Neural cell (in vitro differentiated cells): ENCODE measurements around the gene HNF1B. TPM values are rescaled to one million over a fixed set of nuclear protein-coding genes. Genes with fewer than 3 reads are reported as not detected.
"Not testable (repeated sequence)": the region's sequence is repeated elsewhere in the genome, so short reads cannot be mapped to it uniquely, and the experiment has no call there.

Source experiments
- H2AFZ ChIP-seq: fragments of 200-600, 300-800 bp; sonication (generic), shearing (Covaris generic); 2 replicates; pipeline ENCODE4 v1.6.0; 2014; ENCODE audit warnings: low read depth, mild to moderate bottlenecking, antibody characterized with exemption, low read length, moderate library complexity
- H3F3A ChIP-seq: fragments of 200-600 bp; shearing (Covaris generic); 2 replicates; pipeline ENCODE4 v1.6.1; 2016; ENCODE audit warnings: mild to moderate bottlenecking, moderate library complexity, mixed read lengths, antibody characterized with exemption, low read length; ENCODE audit not compliant: insufficient read depth, poor library complexity, severe bottlenecking
- H3K27ac ChIP-seq: fragments of 200-600, 300-800 bp; sonication (generic), shearing (Covaris generic); 2 replicates; pipeline ENCODE4 v1.5.1; 2014; ENCODE audit warnings: mild to moderate bottlenecking, low read length, moderate library complexity
- H3K27me3 ChIP-seq: fragments of 300-800, 200-600 bp; sonication (generic), shearing (Covaris generic); 2 replicates; pipeline ENCODE4 v1.6.0; 2014; ENCODE audit warnings: mild to moderate bottlenecking, low read depth, low read length, moderate library complexity; ENCODE audit not compliant: insufficient read depth
- H3K36me3 ChIP-seq: fragments of 300-800, 200-600 bp; sonication (generic), shearing (Covaris generic); 2 replicates; pipeline ENCODE4 v1.5.1; 2014; ENCODE audit warnings: mild to moderate bottlenecking, antibody characterized with exemption, low read length, moderate library complexity; ENCODE audit not compliant: insufficient read depth
- H3K4me2 ChIP-seq: fragments of 300-800, 200-600 bp; sonication (generic), shearing (Covaris generic); 2 replicates; pipeline ENCODE4 v1.6.0; 2014; ENCODE audit warnings: mild to moderate bottlenecking, low read length
- H3K4me3 ChIP-seq: fragments of 300-800, 200-600 bp; sonication (generic), shearing (Covaris generic); 2 replicates; pipeline ENCODE4 v1.5.1; 2014; ENCODE audit warnings: mild to moderate bottlenecking, low read length, moderate library complexity
- H3K79me2 ChIP-seq: fragments of 200-600 bp; shearing (Covaris generic); replicated peaks from 2 replicates; pipeline ENCODE4 v1.6.0; 2014; ENCODE audit warnings: mild to moderate bottlenecking, low read length, moderate library complexity; ENCODE audit not compliant: insufficient read depth
- H3K9ac ChIP-seq: fragments of 300-800, 200-600 bp; sonication (generic), shearing (Covaris generic); 2 replicates; pipeline ENCODE4 v1.6.1; 2016; ENCODE audit warnings: mild to moderate bottlenecking, low read length, mixed read lengths
- H3K9me2 ChIP-seq: fragments of 200-600 bp; shearing (Covaris generic); 2 replicates; pipeline ENCODE4 v1.6.1; 2016; ENCODE audit warnings: mild to moderate bottlenecking, low read length, mixed read lengths; ENCODE audit not compliant: insufficient read depth
- H3K9me3 ChIP-seq: fragments of 200-600, 300-800 bp; sonication (generic), shearing (Covaris generic); 2 replicates; pipeline ENCODE4 v1.6.1; 2016; ENCODE audit warnings: mild to moderate bottlenecking, mixed run types, low read length, moderate library complexity, mixed read lengths
- H4K20me1 ChIP-seq: fragments of 200-600 bp; shearing (Covaris generic); 2 replicates; pipeline ENCODE4 v1.6.1; 2016; ENCODE audit warnings: mild to moderate bottlenecking, mixed run types; ENCODE audit not compliant: insufficient read depth
- EP300 ChIP-seq: fragments of 450-650 bp; conservative IDR thresholded peaks from 2 replicates; pipeline ENCODE4 v1.6.1; 2014; ENCODE audit warnings: antibody characterized with exemption, mild to moderate bottlenecking, moderate library complexity; ENCODE audit not compliant: poor library complexity, severe bottlenecking
- EZH2 ChIP-seq: fragments of 200-600, 300-800 bp; shearing (Covaris generic), sonication (generic); IDR thresholded peaks from 2 replicates; pipeline ENCODE4 v1.6.1; 2014; ENCODE audit warnings: antibody characterized with exemption, low read length, borderline replicate concordance, mild to moderate bottlenecking; ENCODE audit not compliant: insufficient read depth, poor library complexity, severe bottlenecking
- MXI1 ChIP-seq: fragments of 450-650 bp; conservative IDR thresholded peaks from 2 replicates; pipeline ENCODE4 v1.6.1; 2014; ENCODE audit warnings: antibody characterized with exemption, mild to moderate bottlenecking; ENCODE audit not compliant: poor library complexity, severe bottlenecking
- POLR2AphosphoS5 ChIP-seq: IDR thresholded peaks from 2 replicates; pipeline ENCODE4 v1.6.1; 2012
- RAD21 ChIP-seq: fragments of 450-650 bp; conservative IDR thresholded peaks from 2 replicates; pipeline ENCODE4 v1.6.1; 2014; ENCODE audit warnings: antibody characterized with exemption, mild to moderate bottlenecking, moderate library complexity
- SMC3 ChIP-seq: fragments of 450-650 bp; conservative IDR thresholded peaks from 2 replicates; pipeline ENCODE4 v1.6.1; 2014; ENCODE audit warnings: antibody characterized with exemption, mild to moderate bottlenecking, moderate library complexity; ENCODE audit not compliant: poor library complexity
- TAF1 ChIP-seq: IDR thresholded peaks from 2 replicates; pipeline ENCODE4 v1.6.1; 2012; ENCODE audit warnings: low read depth
- polyA plus RNA-seq: library from polyadenylated mRNA; depleted of rRNA; stranded (reverse); fragments of >200 nt; gene quantifications from 2 replicates; pipeline ENCODE4 v1.2.3, GENCODE V29; 2014
- TF ChIP-seq, protein P1 (sequence below): fragments of 450-650 bp; IDR thresholded peaks from 2 replicates; pipeline ENCODE4 v1.5.1; 2014; ENCODE audit warnings: antibody characterized with exemption, mild to moderate bottlenecking, moderate library complexity; ENCODE audit not compliant: poor library complexity, severe bottlenecking
- TF ChIP-seq, protein P2 (sequence below): IDR thresholded peaks from 2 replicates; pipeline ENCODE4 v1.6.1; 2012; ENCODE audit warnings: borderline replicate concordance

HNF1B gene
- polyA plus RNA-seq, 1 donor from 2014 or later, result not detected

DNA sequence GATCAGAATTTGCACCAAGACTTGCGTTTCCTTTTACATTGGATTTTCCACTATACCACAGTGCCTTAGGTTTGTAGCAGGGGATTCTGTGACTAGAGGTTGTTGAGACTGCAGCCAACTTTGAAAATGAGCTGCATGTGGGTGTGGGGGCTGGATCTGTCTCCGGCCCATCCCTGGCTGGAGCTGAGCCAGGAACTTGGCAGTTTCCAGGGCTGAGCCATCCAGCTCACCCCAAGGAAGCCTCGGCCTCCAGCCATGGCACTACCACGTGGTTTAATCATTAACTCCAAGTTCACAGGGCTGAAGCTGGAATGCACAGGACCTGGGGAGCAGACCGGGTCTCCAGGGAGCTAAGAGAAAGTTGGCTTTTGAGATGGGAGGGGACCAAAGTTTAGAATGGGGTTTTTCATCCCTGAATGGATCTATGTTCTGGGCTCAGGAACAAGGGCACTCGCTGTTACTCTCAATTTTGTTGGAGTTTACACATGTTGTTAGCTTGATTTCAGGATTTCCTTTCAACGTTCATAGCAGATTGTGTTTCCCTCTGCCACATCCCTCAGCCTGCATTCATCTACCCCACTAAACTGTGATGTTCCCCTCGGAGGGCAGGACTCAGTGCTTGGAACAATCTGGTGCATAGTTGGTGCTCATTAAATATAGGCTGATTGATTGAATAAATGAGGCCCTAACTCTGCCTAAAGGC is 42.3 kb upstream of the HNF1B start:
- Histone ChIP-seq H4K20me1 (no peaks in the 10 kb centered on the region), H3F3A (no peaks in the 10 kb centered on the region), H3K9ac (no peak overlapping the region), H3K27me3 (no peaks in the 10 kb centered on the region), H3K27ac (no peak overlapping the region), H3K9me3 (no peaks in the 10 kb centered on the region), H3K79me2 (no peaks in the 10 kb centered on the region), H3K9me2 (no peaks in the 10 kb centered on the region), H3K4me3 (no peak overlapping the region), H2AFZ (no peak overlapping the region), H3K36me3 (no peaks in the 10 kb centered on the region), H3K4me2 (no peak overlapping the region)
- TF ChIP-seq RAD21, result no peak
- no peak for TF ChIP-seq EP300

DNA sequence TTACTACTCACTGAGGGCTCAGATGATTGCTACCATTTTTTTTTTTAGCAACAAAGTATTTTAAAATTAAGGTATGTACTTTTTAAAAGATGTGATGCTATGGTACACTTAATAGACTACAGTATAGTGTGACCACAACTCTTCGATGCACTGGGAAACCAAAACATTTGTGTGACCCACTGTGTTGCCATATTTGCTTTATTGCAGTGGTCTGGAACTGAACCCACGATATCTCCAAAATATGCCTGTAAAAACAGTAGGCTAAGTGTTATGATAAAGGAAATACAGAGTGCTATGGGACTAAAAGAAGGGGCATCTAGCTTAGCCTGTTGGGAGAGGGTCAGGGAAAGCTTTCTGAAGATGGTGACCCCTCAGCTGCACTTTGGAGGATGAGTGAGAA is 41.6 kb upstream of the HNF1B start:
- Histone ChIP-seq H3F3A (no peaks in the 10 kb centered on the region), H3K4me2 (no peak overlapping the region), H3K9me2 (no peaks in the 10 kb centered on the region), H3K4me3 (no peak overlapping the region), H2AFZ (no peak overlapping the region), H3K9ac (no peak overlapping the region), H3K79me2 (no peaks in the 10 kb centered on the region), H3K36me3 (no peaks in the 10 kb centered on the region), H4K20me1 (no peaks in the 10 kb centered on the region), H3K9me3 (no peaks in the 10 kb centered on the region), H3K27ac (no peak overlapping the region), H3K27me3 (no peaks in the 10 kb centered on the region)
- TF ChIP-seq, protein P1, sequence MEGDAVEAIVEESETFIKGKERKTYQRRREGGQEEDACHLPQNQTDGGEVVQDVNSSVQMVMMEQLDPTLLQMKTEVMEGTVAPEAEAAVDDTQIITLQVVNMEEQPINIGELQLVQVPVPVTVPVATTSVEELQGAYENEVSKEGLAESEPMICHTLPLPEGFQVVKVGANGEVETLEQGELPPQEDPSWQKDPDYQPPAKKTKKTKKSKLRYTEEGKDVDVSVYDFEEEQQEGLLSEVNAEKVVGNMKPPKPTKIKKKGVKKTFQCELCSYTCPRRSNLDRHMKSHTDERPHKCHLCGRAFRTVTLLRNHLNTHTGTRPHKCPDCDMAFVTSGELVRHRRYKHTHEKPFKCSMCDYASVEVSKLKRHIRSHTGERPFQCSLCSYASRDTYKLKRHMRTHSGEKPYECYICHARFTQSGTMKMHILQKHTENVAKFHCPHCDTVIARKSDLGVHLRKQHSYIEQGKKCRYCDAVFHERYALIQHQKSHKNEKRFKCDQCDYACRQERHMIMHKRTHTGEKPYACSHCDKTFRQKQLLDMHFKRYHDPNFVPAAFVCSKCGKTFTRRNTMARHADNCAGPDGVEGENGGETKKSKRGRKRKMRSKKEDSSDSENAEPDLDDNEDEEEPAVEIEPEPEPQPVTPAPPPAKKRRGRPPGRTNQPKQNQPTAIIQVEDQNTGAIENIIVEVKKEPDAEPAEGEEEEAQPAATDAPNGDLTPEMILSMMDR, result no peak
- TF ChIP-seq RAD21 (no peak), POLR2AphosphoS5 (no peak), MXI1 (no peak), SMC3 (no peak), EZH2 (no peak), TAF1 (no peak), EP300 (no peak)
- TF ChIP-seq, protein P2, sequence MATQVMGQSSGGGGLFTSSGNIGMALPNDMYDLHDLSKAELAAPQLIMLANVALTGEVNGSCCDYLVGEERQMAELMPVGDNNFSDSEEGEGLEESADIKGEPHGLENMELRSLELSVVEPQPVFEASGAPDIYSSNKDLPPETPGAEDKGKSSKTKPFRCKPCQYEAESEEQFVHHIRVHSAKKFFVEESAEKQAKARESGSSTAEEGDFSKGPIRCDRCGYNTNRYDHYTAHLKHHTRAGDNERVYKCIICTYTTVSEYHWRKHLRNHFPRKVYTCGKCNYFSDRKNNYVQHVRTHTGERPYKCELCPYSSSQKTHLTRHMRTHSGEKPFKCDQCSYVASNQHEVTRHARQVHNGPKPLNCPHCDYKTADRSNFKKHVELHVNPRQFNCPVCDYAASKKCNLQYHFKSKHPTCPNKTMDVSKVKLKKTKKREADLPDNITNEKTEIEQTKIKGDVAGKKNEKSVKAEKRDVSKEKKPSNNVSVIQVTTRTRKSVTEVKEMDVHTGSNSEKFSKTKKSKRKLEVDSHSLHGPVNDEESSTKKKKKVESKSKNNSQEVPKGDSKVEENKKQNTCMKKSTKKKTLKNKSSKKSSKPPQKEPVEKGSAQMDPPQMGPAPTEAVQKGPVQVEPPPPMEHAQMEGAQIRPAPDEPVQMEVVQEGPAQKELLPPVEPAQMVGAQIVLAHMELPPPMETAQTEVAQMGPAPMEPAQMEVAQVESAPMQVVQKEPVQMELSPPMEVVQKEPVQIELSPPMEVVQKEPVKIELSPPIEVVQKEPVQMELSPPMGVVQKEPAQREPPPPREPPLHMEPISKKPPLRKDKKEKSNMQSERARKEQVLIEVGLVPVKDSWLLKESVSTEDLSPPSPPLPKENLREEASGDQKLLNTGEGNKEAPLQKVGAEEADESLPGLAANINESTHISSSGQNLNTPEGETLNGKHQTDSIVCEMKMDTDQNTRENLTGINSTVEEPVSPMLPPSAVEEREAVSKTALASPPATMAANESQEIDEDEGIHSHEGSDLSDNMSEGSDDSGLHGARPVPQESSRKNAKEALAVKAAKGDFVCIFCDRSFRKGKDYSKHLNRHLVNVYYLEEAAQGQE, result no peak

DNA sequence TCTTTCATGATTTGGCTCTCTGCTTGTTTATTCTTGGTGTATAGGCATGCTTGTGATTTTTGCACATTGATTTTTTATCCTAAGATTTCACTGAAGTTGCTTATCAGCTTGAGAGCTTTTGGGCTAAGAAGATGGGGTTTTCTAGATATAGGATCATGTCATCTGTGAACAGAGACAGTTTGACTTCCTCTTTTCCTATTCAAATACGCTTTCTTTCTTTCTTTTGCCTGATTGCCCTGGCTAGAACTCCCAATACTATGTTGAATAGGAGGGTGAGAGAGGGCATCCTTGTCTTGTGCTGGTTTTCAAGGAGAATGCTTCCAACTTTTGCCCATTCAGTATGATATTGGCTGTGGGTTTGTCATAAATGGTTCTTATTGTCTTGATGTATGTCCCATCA is 37.6 kb upstream of the HNF1B start:
- H4K20me1 ChIP-seq, H3K9me2 ChIP-seq, H3K9ac ChIP-seq, H2AFZ ChIP-seq, H3K4me3 ChIP-seq, H3K27me3 ChIP-seq, H3K36me3 ChIP-seq, H3K4me2 ChIP-seq, H3K79me2 ChIP-seq, H3K9me3 ChIP-seq, H3F3A ChIP-seq, H3K27ac ChIP-seq: not testable (repeated sequence)
